AG10803 (cell line): ENCODE data around the gene LDB2.

ENCODE experiments used
- DNase-seq: peaks from one replicate; pipeline ENCODE4 v3.0.0; 2010; ENCODE audit warnings: low read depth
- H3K4me3 ChIP-seq: 2 replicates; pipeline ENCODE4 v1.5.1; 2011; ENCODE audit warnings: mild to moderate bottlenecking, low read length, control low read depth
- CTCF ChIP-seq: conservative IDR thresholded peaks from 2 replicates; pipeline ENCODE4 v1.5.1; 2011; ENCODE audit warnings: mild to moderate bottlenecking, low read length, control low read depth, inconsistent platforms

LDB2 gene

DNA sequence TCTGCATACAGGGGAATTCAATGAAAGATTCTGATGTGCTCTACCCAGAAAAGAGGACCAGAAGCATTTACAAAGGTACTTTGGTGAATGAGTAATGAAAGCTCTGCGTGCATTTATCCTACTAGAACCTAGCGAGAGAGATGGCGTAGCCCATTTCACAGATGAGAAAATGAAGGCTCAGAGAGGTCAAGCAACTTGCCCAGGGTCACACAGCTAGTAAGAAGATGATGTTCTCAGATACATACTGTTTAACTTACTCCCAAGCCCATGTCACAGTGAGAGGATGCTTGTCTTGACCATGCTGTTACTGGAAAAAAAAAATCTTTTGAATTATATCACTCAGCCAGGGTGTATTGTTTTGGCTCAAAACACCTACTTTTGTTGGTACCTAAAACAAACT, 317.3 kb downstream of the LDB2 start:
- DNase-seq, result no peak
- no peak overlapping the region for H3K4me3 ChIP-seq
- TF ChIP-seq CTCF, result no peak

DNA sequence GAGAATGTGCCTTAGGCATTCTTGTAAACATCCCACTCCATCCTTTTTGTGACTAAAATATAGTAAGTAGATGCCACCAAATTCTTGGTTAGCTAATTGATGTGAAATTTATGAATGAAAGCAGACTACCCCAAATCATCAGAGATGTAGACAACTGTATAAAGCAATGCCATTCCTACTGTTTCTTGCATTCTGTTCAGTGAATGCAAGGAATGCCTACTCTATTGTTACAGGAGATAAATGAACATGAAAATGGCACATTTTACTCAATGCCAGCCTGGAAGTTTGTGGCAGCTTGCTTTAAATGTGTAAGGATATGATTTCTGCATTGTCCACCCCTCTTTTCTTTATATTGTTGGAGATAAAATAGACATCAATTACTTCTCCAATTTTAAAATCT, 317.9 kb downstream of the LDB2 start:
- TF ChIP-seq CTCF, result no peak
- no peak for DNase-seq
- H3K4me3 ChIP-seq, result no peak overlapping the region

DNA sequence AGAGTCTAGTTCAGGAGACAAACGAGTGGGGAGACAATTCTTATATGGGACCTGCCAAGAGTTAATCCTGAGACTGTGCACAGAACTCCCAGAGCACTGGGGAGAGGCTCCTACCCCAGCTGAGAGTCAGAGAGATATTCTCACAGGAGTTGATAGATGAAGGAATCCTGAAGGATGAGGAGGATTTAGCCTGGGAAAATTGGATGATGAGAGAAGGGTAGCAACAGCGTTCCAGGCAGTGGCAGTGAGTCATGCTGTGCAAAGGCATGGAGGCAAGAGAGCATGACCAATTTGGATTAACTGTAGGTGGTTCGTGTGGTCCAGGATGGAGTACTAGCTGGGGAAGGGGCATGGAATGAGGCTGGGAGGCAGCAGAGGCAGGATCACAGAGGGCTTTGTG, 318.6 kb downstream of the LDB2 start:
- no peak overlapping the region for H3K4me3 ChIP-seq
- TF ChIP-seq CTCF, result no peak
- DNase-seq, result peak; percentile 47

- no peak for TF ChIP-seq CTCF
- no peak for DNase-seq
- H3K4me3 ChIP-seq, result no peak overlapping the region
Measured at GRCh38 chr4:16577177-16577576, 321.3 kb downstream of the LDB2 start.

- no peak for TF ChIP-seq CTCF
- H3K4me3 ChIP-seq, result no peak overlapping the region
Measured at GRCh38 chr4:16574981-16575380, 323.5 kb downstream of the LDB2 start.

DNA sequence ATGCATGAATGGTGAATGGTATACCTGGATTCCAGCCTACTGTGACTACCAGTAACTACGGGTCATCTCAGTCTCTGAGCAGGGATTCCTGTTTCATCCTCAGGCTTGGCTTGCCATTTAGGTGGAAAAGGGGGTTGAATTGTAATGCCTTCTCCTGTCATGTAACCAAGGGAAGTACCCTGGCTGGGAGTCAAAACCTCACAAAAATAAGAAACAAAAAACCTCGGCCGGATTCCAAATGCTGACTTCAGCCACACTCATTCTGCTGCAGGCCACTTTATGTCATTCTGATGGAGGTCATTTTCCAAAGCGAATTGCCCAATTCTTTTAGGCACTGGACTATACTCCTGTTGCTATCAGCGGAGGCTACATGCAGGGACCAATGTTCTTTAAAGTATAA, 324.7 kb downstream of the LDB2 start:
- peak; percentile 82 for DNase-seq
- no peak for TF ChIP-seq CTCF

More at GRCh38 chr4:16574981-16575380, 323.5 kb downstream of the LDB2 start:
- no peak for DNase-seq

GRCh38 chr4:16573206-16573605, 325.2 kb downstream of the LDB2 start:
- TF ChIP-seq CTCF, result no peak
- H3K4me3 ChIP-seq, result no peak overlapping the region
- peak; percentile 39 for DNase-seq

More for the DNA sequence above, 324.7 kb downstream of the LDB2 start:
- no peak overlapping the region for H3K4me3 ChIP-seq
